HG03432 (cell line): ENCODE measurements around the gene SLC39A1.
A peak's percentile ranks its signal among the peaks of the same experiment; 100 is the strongest.
"Not testable (repeated sequence)": the region's sequence is repeated elsewhere in the genome, so short reads cannot be mapped to it uniquely, and the experiment has no call there.

ENCODE experiments used
- ATAC-seq: cut with Tn5 transposase; IDR thresholded peaks from one replicate; pipeline ENCODE4 v1.9.1; 2021; ENCODE audit warnings: mild to moderate bottlenecking, moderate library complexity; ENCODE audit not compliant: unreplicated experiment

Gene SLC39A1, protein sequence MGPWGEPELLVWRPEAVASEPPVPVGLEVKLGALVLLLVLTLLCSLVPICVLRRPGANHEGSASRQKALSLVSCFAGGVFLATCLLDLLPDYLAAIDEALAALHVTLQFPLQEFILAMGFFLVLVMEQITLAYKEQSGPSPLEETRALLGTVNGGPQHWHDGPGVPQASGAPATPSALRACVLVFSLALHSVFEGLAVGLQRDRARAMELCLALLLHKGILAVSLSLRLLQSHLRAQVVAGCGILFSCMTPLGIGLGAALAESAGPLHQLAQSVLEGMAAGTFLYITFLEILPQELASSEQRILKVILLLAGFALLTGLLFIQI

DNA sequence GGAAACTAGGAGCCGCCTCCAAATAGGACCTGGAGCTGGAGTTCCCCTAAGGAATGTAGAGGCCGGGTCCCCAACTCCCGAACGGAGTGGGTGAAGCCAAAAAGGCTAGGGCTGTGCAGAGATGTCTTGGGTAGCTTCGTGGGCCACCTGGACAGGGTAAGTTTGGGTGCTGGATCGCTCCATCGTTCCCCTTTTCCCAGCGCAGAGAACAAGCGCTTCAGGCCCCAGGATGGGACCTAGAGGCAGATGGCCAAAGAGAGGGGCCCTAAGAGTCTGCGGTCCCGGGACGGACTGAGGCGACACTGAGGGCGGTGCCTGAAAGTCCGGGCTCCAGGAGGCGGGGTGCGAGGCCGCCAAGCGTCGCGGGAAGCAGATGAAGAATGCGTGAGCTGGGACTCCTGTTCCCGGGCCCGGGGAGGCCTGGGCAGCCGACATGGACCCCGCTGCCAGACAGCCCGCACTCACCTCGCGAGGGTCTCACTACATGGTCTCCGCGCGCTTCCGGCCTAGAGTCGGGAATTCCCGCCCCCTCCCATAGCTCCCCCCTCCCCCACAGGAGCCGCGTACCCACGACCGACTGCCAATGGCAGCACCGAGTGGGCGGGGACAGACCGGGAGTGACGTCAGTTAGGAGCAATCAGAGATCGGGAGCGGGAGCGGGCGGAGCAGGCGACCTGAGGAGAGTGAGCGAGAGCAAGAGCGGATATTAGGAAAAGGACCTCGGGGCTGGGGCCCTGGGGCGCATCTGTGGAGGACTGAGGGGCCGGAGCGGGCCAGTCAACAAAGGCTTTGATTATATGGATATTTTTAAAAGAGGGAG, at the start of gene SLC39A1:
SLC39A1 (minus strand) TSS at position 508 of the 820 bp plus-strand sequence. CDS start 822 bp downstream, outside the sequence.
- ATAC-seq = peak; percentile 50

DNA sequence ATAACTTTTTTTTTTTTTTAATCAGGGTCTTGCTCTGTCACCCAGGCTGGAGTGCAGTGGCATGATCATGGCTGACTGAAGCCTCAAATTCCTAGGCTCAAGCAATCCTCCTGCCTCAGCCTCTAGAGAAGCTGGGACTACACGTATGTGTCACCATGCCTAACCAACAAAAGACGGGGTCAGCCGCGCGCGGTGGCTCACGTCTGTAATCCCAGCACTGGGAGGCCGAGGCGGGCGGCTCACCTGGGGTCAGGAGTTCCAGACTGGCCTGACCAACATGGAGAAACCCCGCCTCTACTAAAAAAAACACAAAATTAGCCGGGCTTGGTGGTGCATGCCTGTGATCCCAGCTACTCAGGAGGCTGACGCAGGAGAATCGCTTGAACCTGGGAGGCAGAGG, 49.2 kb upstream of the SLC39A1 start:
- not testable (repeated sequence) for ATAC-seq

DNA sequence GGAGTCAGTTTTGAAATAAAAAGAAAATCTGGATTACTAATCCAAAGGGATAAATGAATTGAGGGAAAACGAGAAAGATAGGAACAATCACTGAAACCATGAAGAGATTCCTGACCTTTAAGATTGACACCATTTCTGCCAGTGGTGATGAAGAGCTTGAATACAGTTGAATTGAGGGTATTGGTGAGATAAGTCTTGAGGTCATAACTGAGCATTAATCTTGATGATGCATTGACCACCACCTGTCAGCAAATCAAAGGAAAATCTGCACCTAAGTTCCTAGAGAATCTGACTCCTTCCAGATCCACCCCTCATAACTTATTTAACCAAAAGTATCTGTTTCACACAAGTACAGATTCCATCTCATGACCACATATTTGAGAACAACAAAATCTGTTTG, 48.8 kb upstream of the SLC39A1 start:
- ATAC-seq = no peak

DNA sequence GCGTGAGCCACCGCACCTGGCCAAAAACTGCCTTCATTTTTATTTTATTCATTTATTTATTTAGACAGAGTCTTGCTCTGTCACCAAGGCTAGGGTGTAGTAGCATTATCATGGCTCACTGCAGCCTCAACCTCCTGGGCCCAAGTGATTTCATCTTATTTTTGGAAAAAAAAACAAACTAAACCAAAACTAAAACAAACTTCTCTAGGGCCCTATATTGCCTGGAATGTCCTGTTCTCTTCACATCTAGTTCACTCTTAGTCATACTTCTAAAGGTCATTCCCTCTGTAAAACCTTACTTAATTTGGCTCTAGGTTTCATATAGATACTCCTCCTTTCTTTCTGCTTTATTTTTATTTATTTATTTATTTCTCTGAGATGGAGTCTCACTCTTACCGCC, 42.8 kb upstream of the SLC39A1 start:
- no peak for ATAC-seq

DNA sequence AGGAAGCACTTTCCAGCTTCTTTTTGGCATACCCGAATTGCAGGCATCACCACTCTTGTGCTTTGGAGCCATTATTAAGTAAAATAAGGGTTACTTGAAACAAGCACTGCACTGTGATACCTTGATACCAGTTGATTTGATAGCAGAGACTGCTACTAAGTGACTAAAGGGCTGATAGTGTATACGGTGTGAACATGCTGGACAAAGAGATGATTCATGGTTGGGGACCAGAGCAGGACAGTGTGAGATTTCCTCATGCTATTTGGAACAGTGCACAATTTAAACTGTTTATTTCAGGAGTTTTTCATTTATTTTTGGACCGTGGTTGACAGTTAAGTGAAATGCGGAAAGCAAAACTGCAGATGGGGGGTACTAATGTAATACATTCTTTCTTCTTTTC, 37.1 kb upstream of the SLC39A1 start:
- ATAC-seq = no peak

DNA sequence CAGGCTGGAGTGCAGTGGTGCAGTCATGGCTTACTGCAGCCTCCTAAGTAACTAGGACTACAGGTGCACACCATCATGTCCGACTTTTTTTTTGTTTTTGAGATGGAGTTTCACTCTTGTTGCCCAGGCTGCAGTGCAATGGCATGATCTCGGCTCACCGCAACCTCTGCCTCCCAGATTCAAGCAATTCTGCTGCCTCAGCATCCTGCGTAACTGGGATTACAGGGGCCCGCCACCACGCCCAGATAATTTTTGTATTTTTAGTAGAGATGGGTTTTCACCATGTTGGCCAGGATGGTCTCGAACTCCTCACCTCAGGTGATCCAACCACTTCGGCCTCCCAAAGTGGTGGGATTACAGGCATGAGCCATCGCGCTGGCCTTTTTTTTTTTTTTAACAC, 33.5 kb upstream of the SLC39A1 start:
- ATAC-seq = not testable (repeated sequence)

DNA sequence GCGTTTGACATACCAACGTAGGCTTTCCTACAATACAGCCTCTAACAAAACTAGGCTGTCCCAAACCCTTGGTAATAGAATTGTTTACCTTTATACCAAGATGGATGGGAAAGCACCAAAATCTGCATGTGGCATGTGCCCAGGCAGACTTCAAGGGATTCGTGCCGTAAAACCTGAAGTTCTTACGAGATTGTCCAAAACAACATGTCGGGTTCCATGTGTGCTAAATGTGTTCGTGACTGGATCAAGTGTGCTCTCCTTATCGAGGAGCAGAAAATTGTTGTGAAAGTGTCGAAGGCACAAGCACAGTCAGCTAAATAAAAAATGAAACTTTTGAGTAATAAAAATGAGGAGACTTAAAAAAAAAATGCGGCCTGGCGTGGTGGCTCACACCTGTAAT, 32.3 kb upstream of the SLC39A1 start:
- ATAC-seq = no peak

DNA sequence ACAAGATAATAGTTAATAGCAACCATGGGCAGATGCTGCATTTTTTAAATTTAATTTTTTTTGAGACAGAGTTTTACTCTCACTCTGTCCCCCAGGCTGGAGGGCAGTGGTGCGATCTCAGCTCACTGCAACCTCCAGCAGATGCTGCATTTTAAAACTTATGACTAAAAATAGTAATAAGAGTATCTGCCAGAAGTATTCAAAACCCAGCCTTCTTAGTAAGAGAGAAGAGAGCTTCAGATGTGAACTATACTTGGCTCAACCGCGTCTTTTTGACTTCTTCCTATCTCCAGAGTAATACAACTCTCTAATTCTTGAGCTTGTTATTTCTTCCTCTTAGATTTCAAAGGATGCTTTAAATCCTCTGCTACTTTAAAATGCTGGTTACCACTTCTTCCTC, 31.9 kb upstream of the SLC39A1 start:
- ATAC-seq = no peak

DNA sequence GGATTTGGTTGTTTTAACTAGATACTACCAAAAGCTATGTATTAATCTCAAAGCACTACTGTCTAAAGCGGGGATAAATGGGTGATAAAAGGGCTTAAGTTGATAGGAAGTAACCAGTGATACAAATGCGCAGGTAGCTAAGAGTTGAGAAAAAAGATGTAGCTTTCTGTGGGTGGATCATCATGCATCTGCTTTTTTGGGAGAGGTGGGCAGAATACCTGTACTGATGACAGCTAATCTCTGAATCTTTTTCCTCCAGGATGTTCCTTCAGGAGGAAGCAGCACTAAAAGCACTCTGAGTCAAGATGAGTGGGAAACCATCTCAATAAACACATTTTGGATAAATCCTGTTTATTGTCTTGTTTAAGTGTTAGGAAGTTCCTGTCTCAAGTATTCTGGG, 28.5 kb upstream of the SLC39A1 start:
- ATAC-seq = no peak

DNA sequence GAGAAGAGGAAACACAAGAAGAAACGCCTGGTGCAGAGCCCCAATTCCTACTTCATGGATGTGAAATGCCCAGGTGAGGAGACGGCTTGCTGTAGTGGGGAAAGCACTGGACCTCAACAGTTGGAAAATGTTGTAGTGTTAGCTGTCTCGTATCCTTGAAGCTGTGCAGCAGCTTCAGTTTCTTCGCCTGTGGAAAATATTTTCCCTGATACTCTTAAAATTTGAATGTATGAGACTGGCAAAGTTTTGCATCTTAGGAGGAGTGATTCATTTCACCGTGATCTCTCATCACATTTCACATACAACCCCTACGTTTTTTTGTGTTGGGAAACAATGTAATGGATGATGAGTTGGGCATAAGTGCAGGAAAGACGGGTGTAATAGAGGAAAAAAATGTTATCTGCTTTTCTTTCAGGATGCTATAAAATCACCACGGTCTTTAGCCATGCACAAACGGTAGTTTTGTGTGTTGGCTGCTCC, 27.9 kb upstream of the SLC39A1 start:
- ATAC-seq = no peak

DNA sequence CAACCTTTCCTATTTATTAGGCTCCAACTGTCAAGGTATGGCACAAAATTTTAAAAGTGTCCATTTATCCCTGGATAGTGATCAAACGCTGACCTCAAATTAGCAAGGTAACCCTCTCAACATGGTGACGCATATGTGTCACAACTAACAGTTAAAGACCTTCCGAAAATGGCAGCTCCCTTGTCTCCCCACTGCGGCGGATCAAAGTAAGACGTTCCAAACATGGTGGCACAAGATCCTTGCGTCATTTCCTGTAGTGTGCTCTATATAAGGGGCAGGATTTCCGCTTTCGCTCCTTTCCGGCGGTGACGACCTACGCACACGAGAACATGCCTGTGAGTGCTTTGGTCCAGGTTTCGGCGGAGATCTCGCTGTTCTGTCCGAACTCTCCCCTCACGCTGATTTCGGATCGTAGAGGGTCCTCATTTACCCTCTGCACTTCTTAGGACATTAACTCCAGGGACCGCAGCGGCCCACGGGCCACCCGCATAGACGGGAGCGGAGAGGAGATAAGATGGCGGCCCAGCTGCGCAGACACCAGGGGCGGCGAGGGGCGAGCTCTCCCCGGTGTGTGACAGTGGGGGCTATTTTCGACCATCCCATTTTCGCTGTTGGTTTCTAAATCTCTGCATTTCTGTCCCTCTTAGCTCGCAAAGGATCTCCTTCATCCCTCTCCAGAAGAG, 27.3 kb upstream of the SLC39A1 start, which contains the start of gene RPS27:
RPS27 (plus strand) TSS at position 295 of the 683 bp plus-strand sequence; CDS start at position 330, 35 bp downstream.
- ATAC-seq = peak; percentile 74

DNA sequence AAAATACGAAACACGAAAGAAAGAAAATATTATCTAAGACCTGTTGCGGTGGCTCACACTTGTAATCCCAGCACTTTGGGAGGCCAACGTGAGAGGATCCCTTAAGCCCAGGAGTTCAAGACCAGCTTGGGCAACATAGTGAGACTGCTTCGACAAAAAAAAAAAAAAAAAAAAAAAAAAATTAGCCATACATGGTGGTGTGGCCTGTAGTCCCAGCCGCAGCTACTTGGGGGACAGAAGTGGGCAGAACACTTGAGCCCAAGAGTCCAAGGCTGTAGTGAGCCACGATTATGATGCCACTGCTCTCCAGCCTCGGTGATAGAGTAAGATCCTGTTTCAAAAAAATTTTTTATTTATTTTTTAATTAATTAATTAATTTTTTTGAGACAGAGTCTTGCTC, 24.3 kb upstream of the SLC39A1 start:
- no peak for ATAC-seq

DNA sequence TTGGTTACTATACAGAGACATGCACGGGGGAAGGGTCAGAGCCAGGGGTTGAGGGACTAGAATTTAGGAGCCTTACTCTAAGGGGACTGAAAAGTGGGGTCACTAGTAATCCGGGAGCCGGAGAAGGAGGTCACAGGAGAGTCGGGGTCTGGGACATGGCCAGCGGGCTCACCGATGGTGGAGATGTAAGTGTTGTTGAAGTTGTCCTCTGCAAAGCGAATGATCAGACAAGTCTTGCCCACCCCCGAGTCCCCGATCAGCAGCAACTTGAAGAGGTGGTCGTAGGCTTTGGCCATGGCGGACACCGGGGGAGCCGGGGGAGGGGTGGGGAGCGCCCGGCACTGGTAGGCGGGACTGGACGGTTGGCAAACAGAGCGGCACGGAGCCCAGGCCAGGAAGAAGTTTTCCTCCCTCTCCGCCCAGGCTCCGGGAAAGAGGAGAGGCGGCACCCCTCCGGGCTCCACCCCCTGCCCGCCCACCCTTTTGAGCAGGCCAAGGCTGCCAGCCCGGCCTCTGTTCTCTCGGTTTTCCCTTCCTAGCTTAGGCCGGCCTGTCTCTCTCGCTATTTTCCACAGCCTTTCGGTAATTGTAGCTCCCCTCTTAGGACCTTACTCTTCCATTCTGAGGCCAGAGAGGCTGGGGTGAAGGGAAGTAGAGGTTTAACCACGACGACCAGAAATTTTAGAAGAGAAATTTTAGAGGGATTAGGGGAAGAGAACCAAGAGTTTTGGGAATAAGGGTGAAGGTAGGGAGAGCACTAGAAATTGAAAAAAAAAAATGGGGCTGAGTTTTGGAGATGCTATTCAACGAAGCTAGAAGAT, 22.8 kb upstream of the SLC39A1 start, which contains the start of gene RAB13:
RAB13 (minus strand) TSS at position 399 of the 821 bp plus-strand sequence; CDS start at position 296, 103 bp downstream.
- ATAC-seq = no peak

DNA sequence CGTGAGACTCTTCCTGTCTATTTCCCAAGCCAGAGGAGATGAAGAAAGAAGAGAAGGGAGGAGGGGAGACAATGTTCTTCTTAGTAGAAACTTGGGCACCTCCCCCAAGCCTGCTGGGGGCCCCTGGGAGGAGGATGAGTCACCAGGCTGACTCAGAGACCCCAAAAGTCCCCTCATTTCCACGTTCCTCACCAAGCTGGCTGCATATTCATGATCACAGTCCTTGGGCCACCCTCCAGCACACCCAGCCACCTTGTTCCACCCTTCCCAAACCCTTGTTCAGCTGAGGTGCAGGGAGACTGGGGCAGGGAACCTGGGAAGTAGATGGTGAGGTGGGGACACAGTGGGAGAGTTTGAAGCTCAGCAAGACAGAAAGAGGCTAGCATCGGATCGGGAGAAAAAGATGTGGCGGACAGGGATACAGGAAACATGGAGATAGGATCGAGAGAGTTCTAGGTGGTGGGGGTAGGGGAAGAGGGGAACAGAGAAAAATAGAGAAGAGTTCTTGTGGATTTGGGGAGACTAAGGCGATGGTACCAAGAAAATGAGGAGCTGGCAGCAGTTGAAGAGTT, 22.1 kb upstream of the SLC39A1 start:
- no peak for ATAC-seq

DNA sequence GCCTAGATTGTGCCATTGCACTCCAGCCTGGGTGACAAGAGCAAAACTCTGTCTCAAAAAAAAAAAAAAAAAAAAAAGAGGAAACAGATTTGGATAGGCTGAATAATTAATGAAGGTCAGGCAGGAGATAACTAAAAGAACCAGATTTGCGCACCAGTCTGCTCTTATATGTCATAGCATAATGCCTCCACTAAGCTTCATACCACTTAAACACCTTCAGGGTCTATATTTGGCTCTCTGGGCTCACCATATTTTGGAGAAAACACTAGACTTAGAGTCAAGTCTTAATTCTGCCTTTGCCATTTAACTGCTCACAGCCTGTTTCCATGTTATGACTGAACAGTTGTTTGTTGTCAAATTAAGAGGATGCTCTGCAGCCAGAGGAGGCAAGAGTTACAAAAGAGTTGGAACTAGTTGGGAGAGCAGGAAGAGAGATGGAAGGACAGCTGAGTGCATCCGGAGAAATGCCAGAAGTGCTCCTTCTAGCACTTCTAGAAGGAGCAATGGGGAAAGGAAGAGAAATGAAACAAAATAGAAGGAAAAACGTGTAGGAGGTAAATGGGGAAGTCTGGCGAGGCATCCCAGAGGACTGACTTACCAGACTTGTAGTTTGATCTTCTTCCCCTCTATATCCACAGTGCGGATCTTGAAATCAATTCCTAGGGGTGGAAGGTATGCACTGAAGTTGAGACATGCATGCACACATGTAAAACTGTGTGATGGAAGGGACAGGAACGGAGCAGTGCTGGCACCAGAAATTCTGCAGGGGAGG, 21.0 kb upstream of the SLC39A1 start:
- ATAC-seq = no peak

DNA sequence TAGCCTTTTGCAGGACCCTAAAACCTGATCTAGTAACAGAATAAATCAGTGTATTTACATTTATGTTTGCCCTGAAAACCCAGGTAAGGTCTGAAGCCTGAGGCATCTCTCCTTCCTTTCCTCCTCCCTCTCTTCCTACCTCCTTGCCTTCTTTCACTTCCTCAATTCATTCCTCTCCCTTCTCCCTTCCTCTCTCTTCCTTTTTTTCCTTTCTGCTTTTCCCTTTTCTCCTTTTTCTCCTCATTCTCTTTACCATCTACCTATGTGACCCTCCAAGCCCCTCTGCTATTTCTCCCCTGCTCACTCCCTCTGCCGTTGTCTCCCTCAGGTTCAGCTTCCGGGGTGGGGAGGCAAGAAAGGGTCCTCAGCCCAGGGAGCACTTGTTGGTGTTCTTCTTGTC, 18.4 kb upstream of the SLC39A1 start:
- ATAC-seq = not testable (repeated sequence)

DNA sequence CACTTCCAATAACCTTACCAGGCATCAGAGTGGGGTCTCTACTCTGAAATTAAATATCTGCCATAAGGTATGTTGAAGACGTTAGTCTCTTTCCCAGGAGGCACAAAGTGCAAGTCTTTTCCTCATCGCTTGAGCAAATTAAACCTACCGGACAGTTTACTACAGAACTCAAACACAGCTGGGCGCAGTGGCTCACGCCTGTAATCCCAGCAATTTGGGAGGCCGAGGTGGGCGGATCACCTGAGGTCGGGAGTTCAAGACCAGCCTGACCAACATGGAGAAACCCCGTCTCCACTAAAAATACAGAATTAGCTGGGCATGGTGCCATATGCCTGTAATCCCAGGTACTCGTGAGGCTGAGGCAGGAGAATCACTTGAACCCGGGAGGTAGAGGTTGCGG, 15.8 kb upstream of the SLC39A1 start:
- ATAC-seq = not testable (repeated sequence)

DNA sequence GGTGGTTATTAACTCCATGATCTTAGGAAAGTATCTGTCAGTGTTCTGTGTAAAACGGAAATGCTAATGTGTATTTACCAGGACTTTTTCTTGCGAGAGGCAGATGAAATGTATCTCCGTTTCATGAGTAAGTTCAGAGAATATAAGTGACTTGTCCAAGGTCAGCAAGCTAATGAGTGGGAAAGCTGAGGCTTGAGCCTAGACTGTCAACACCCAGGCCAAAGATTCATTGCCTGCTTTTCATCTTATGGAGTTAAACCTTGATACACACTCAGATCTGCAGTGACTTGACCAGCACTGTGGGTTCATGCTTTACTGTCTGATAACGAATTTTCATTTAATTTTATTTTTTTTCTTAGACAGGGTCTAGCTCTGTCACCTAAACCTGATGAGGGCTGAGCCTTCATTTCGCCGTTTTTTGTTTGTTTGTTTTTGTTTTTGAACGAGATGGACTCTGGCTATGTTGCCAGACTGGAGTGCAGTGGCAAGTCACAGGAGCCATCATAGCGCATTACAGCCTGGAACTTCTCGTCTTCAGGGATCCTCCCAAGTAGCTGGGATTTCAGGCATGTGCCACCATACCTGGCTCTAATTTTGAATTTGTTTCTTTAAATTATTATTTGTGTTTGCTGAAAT, 15.1 kb upstream of the SLC39A1 start:
- ATAC-seq = no peak
